ENCODE data around the gene DEFB125.

- no peak for TF ChIP-seq HNF4G (IDR thresholded peaks at IDR 0.05)
- no peak for TF ChIP-seq CTCF (IDR thresholded peaks at IDR 0.05; ENCODE audit: low read depth, low read length, missing input control)
Observed at GRCh38 chr20:61757-62156, 25.7 kb upstream of the DEFB125 start.

Measured in liver (tissue), 3 donors.